ENCODE results near the gene IL10RB.

- TF ChIP-seq SKIL (CRISPR knock-in tag; IDR thresholded peaks at IDR 0.05; ENCODE audit: borderline replicate concordance) = no peak
- TF ChIP-seq DNMT1 (CRISPR knock-in tag; IDR thresholded peaks at IDR 0.05) = no peak
- no peak for TF ChIP-seq ZBTB10 (CRISPR knock-in tag; IDR thresholded peaks at IDR 0.05; ENCODE audit: borderline replicate concordance)
- TF ChIP-seq GTF2F1 (IDR thresholded peaks at IDR 0.05; ENCODE audit: low read length) = no peak
These were observed 24.3 kb downstream of the IL10RB start for GRCh38 chr21:33290441-33290840.
